Stimulated activated CD8-positive, alpha-beta memory T cell treated with anti-CD3 and anti-CD28 coated beads, Interleukin-12 subunit alpha, Interleukin-12 subunit beta, amount 100 ng/mL, for 4 hours (primary cell): ENCODE results near the gene TLR10.
"Not testable (repeated sequence)": the region's sequence is repeated elsewhere in the genome, so short reads cannot be mapped to it uniquely, and the experiment has no call there.

ENCODE experiments used
- DNase-seq: peaks from one replicate; pipeline ENCODE4 v3.0.0-alpha.2; 2020; ENCODE audit warnings: low read depth

Gene TLR10

DNA sequence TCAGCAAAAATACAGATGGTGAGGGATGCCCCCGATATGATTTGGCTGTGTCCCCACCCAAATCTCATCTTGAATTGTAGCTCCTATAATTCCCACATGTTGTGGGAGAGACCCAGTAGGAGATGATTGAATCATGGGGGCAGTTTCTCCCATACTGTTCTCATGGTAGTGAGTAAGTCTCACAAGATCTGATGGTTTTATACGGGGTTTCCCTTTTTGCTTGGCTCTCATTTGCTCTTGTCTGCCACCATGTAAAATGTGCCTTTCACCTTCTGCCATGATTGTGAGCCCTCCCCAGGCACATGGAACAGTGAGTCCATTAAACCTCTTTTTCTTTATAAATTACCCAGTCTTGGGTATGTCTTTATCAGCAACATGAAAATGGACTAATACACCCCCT lies 15.8 kb downstream of the TLR10 start:
- DNase-seq, result not testable (repeated sequence)

DNA sequence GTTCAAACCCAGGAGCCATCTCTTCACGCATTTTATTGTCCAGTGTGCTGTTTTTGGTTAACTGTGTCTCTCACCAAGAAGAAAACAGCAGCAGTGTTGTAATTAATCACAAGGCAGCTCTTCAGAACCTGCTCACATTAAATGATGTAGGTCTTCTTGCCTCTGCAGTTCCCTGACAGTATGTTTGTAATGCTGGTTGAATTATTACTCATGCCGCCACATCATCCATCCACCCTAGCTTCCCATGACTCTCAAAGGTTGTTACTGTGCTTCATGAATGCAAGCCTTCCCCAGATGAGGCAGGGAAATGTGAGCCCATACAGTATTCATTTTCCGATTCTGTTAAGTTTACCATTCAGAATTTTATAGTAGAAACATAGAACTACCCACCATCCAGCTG lies 17.4 kb downstream of the TLR10 start:
- DNase-seq, result no peak

DNA sequence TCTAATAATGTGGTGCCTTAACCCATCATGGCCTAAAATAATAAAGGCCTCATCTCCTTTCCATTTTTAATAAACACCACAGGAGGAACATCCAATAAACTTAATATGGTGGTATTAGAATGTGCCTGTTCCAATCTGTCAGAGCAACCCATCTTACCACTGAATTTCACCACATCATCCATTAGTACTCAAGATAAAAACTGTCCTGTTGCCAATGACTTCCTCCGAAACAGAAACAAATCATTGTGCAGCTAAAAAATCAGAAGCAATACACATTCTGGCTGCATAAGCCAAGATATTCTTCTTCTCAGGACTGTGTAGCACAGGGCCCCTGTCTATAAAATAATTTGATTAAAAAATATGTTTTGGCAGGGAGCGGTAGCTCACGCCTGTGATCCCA lies 18.5 kb downstream of the TLR10 start:
- DNase-seq, result no peak

GRCh38 chr4:38762560-38762959 lies 20.2 kb downstream of the TLR10 start:
- no peak for DNase-seq

GRCh38 chr4:38759790-38760122 lies 23.0 kb downstream of the TLR10 start:
- DNase-seq, result no peak

- DNase-seq, result peak; percentile 2
These were observed 23.5 kb downstream of the TLR10 start for GRCh38 chr4:38759113-38759789.

GRCh38 chr4:38757945-38758600 lies 24.7 kb downstream of the TLR10 start:
- no peak for DNase-seq

DNA sequence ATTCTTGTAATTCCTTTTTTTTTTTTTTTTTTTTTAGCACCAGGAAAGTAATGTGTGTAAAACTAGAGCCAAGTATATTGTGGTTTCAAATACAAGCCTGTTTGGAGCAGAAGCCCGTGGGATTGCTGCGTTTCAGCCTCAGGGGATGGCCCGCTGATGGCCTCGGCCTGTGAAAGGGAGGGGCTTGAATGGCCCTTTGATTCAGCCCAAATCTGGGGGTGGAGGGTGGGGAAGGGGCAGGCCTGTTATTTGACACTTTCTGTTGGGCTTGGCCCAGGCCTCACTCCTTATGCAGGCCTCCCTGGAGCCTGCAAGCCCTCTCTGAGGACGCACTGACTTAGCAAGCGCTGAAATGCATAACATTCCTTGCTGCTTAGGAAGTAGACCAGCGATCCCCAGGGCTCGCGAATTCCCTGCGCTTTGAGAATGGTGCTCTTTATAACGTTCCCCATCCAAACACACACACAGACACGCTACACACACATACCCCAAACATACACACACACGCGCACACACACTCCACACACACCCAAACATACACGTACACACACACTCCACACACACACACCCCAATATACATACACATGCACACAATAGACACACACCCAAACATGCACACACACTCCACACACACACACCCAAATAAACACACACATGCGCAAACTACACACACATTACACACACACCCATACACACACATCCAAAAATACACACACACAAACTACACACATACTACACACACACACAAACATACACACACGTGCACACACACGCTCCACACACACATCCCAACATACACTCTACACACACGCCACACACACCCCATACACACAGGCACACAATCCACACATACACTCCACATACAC lies 29.6 kb downstream of the TLR10 start:
- DNase-seq, result no peak

- DNase-seq, result no peak
These were observed 30.3 kb downstream of the TLR10 start for GRCh38 chr4:38752372-38752940.

GRCh38 chr4:38751341-38752010 lies 31.3 kb downstream of the TLR10 start:
- no peak for DNase-seq

DNA sequence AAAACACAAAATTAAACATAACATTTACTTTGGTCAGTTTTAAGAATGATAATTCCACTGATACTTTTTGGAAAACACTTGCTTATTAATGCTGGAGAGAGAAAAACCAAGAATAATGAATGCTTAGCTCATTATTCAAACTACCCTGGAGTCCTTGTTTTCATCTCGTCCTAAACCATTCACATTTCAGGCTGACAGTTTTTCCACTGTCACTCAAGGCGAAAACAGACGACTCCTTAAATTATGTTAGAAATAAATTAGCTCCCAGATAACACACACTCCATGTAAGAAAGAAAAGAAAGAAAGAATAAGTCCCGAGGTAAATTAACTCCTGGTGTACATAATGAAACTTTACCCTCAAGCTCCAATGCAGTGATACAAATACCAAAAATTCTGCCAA lies 33.5 kb downstream of the TLR10 start:
- DNase-seq, result no peak

GRCh38 chr4:38747629-38748028 lies 35.2 kb downstream of the TLR10 start:
- DNase-seq, result no peak

DNA sequence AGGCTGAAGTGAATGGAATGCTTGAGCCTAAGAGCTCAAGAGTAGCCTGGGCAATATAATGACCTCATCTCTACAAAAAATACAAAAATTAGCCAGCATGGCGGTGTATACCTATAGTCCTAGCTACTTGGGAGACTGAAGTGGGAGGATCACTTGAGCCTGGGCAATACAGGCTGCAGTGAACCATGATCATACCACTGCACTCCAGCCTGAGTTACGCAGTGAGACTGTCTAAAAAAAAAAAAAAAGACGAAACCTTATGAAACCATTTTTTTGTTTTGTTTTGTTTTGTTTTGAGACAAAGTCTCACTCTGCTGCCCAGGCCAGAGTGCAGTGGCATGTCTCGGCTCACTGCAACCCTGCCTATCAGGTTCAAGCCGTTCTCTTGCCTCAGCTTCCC lies 36.9 kb downstream of the TLR10 start:
- DNase-seq, result no peak

DNA sequence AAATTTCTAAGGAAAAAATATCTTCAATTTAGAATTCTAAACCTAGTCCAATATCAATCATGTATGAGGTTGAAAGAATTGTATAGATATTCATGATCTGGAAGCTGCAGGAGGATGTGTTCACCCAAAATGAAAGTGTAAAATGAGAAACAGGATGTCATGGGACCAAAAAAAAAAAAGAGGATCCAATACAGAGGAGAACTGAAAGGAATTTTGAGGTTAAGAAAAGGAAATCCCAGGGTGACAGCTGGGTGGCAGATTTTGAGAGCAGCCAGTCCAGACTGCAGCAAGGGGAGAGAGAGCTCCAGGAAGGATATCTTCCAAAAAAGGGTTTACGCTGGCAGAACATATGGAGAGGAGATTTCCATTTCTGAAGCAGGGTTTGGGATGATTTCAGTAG lies 38.9 kb downstream of the TLR10 start:
- DNase-seq, result no peak

DNA sequence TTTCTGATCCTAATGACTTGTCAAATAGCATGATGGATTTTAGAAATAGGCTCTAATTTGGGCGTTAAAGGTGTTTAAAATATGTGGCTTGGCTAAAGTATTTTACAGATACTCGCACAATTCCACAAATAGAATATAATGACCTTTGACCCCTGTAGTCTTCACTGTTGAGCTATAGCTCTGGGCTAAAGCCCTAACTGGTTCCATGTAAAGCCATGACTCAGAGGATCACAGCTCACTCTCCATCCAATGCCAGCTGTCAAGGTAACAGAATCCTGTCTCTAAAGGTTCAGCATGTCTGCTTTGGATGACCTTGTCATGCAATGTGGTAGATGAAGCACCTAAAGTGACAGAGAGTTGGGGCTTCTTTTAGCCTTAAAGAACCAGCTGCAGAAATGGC lies 42.5 kb downstream of the TLR10 start:
- DNase-seq, result no peak

- no peak for DNase-seq
These were observed 43.6 kb downstream of the TLR10 start for GRCh38 chr4:38738940-38739803.

- no peak for DNase-seq
These were observed 46.9 kb downstream of the TLR10 start for GRCh38 chr4:38735870-38736269.

DNA sequence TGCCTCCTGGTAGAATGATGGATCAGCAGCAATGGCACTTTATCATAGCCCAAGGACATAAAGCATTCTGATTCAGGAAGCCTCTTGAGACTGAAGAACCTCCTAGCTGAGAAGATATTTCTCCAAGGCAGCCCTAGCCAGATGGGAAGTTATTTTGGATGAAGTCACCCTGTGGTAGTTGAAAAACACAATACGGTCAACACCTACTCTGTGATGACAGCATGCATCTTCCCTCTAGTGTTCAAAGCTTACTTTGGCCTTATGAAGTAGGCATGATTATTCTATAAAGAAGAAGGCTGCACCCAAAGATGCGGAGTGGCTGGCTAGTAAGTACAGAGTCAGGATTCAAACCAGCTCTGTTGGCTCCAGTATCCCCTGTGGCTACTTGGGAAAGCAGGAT lies 47.9 kb downstream of the TLR10 start:
- DNase-seq, result no peak

GRCh38 chr4:38734446-38734845 lies 48.3 kb downstream of the TLR10 start:
- DNase-seq, result no peak

- DNase-seq, result no peak
These were observed 49.1 kb downstream of the TLR10 start for GRCh38 chr4:38733663-38734062.
